ENCODE measurements around the gene MORN2.
A peak's percentile ranks its signal among the peaks of the same experiment; 100 is the strongest.

MORN2 gene

DNA sequence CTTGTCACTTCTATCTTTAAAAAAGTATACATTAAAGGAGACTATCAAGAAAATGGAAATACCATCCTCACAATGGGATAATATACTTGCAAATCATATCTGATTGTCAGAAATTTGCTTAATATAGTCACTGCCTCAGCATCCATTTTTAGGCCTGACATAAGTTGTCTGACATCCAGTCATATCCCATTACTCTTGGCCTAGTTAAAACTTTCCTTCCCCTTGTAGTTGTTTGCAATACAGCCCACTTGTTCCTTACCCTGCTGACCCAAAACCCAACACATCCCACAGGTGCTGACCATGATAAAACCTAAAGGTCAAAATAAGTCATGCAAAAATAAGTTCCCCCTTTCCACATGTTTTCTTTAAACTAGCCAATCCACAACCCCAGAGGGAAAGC, 10.3 kb downstream of the MORN2 start:
- no peak overlapping the region for H3K56ac ChIP-seq (ENCODE audit: low read length)
- no peaks in the 10 kb centered on the region for H3K36me3 ChIP-seq (ENCODE audit: control insufficient read depth, insufficient read depth, low read length)
- no peak overlapping the region for H2BK15ac ChIP-seq (replicated peaks; ENCODE audit: low read depth)
- H3K4ac ChIP-seq (ENCODE audit: low read depth, low read length): no peak overlapping the region
- no peak overlapping the region for H4K8ac ChIP-seq (ENCODE audit: low read depth, low read length)
- H3K79me2 ChIP-seq (ENCODE audit: control insufficient read depth, insufficient read depth, low read length): no peaks in the 10 kb centered on the region
- H2BK5ac ChIP-seq (ENCODE audit: low read length): no peak overlapping the region
- no peak overlapping the region for H3K4me2 ChIP-seq (ENCODE audit: low read length)
- no peak overlapping the region for H3K9ac ChIP-seq (ENCODE audit: low read length)
- H3K18ac ChIP-seq (ENCODE audit: low read length): no peak overlapping the region
- H3K23ac ChIP-seq (ENCODE audit: low read length): no peak overlapping the region
- no peaks in the 10 kb centered on the region for H3K27me3 ChIP-seq (ENCODE audit: insufficient read depth, low read length, poor library complexity)
- H3K4me1 ChIP-seq (ENCODE audit: control insufficient read depth, low read depth, low read length): no peaks in the 10 kb centered on the region
- no peak overlapping the region for H3K4me3 ChIP-seq (ENCODE audit: low read length)
- no peak overlapping the region for H2AK5ac ChIP-seq (ENCODE audit: low read length)
- H2BK120ac ChIP-seq (ENCODE audit: low read depth, low read length): no peak overlapping the region
- no peak overlapping the region for H3K27ac ChIP-seq (ENCODE audit: low read depth, low read length)
- no peaks in the 10 kb centered on the region for H3K79me1 ChIP-seq (ENCODE audit: low read length)
- no peak for DNase-seq
- no peak overlapping the region for H4K5ac ChIP-seq (ENCODE audit: low read length)

DNA sequence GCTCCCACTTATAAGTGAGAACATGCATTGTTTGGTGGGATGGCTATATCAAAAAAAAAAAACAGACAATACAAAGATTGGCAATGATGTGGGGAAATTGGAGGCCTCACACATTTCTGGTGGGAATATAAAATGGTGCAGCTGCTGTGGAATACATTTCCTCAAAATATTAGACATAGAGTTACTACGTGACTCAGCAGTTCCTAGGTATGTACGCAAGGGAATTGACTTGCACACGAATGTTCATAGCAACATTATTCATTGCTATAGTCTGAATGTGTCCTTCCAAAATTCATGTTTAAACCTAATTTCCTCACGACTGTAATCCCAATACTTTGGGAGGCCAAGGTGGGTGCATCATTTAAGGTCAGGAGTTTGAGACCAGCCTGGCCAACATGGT, 11.6 kb downstream of the MORN2 start:
- Histone ChIP-seq H4K5ac (ENCODE audit: low read length) (no peak overlapping the region), H4K8ac (ENCODE audit: low read depth, low read length) (no peak overlapping the region), H2BK15ac (replicated peaks; ENCODE audit: low read depth) (no peak overlapping the region), H3K79me1 (ENCODE audit: low read length) (no peaks in the 10 kb centered on the region), H3K27me3 (ENCODE audit: insufficient read depth, low read length, poor library complexity) (no peaks in the 10 kb centered on the region), H3K4ac (ENCODE audit: low read depth, low read length) (no peak overlapping the region), H3K36me3 (ENCODE audit: control insufficient read depth, insufficient read depth, low read length) (no peaks in the 10 kb centered on the region), H3K18ac (ENCODE audit: low read length) (no peak overlapping the region), H3K4me3 (ENCODE audit: low read length) (no peak overlapping the region), H3K4me1 (ENCODE audit: control insufficient read depth, low read depth, low read length) (no peaks in the 10 kb centered on the region), H3K79me2 (ENCODE audit: control insufficient read depth, insufficient read depth, low read length) (no peaks in the 10 kb centered on the region), H3K27ac (ENCODE audit: low read depth, low read length) (no peak overlapping the region), H3K23ac (ENCODE audit: low read length) (no peak overlapping the region), H2AK5ac (ENCODE audit: low read length) (no peak overlapping the region), H2BK5ac (ENCODE audit: low read length) (no peak overlapping the region), H2BK120ac (ENCODE audit: low read depth, low read length) (no peak overlapping the region), H3K4me2 (ENCODE audit: low read length) (no peak overlapping the region), H3K9ac (ENCODE audit: low read length) (no peak overlapping the region), H3K56ac (ENCODE audit: low read length) (no peak overlapping the region)
- DNase-seq: no peak
- WGBS (ENCODE audit: extremely low coverage, insufficient coverage, low lambda C conversion rate): no CpG with 5 or more reads among the region's 4 CpGs

DNA sequence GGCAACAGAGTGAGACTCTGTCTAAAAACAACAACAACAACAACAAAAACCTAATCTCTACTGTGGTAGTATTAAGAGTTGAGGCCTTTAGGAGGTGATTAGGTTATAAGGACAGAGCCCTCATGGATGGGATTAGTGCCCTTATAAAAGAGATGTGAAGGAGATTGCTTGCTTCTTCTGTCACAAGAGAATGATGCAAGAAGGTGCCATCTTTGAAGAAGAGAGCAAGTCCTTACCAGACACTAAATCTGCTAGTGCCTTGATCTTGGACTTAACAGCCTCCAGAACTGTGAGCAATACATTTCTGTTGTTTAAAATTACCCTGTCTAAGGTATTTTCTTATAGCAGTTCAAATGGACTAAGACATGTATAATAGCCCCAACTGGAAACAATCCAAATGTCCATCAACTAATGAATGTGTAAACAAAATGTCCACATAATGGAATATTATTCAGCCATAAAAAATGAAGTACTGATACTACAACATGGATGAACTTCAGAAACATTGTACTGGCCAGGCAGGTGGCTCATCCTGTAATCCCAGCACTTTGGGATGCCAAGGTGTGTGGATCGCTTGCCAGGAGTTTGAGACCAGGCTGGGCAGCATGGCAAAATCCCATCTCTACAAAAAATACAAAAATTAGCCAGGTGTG, 12.3 kb downstream of the MORN2 start:
- no peak overlapping the region for H3K9ac ChIP-seq (ENCODE audit: low read length)
- H3K27me3 ChIP-seq (ENCODE audit: insufficient read depth, low read length, poor library complexity): no peaks in the 10 kb centered on the region
- H3K36me3 ChIP-seq (ENCODE audit: control insufficient read depth, insufficient read depth, low read length): no peaks in the 10 kb centered on the region
- no peaks in the 10 kb centered on the region for H3K79me2 ChIP-seq (ENCODE audit: control insufficient read depth, insufficient read depth, low read length)
- no peak overlapping the region for H3K4me2 ChIP-seq (ENCODE audit: low read length)
- H3K56ac ChIP-seq (ENCODE audit: low read length): no peak overlapping the region
- no peak overlapping the region for H2BK120ac ChIP-seq (ENCODE audit: low read depth, low read length)
- no peaks in the 10 kb centered on the region for H3K4me1 ChIP-seq (ENCODE audit: control insufficient read depth, low read depth, low read length)
- no peak overlapping the region for H2BK15ac ChIP-seq (replicated peaks; ENCODE audit: low read depth)
- H3K4ac ChIP-seq (ENCODE audit: low read depth, low read length): no peak overlapping the region
- DNase-seq: no peak
- no peak overlapping the region for H3K27ac ChIP-seq (ENCODE audit: low read depth, low read length)
- no peak overlapping the region for H4K5ac ChIP-seq (ENCODE audit: low read length)
- H2AK5ac ChIP-seq (ENCODE audit: low read length): no peak overlapping the region
- no peaks in the 10 kb centered on the region for H3K79me1 ChIP-seq (ENCODE audit: low read length)
- H3K23ac ChIP-seq (ENCODE audit: low read length): no peak overlapping the region
- no peak overlapping the region for H4K8ac ChIP-seq (ENCODE audit: low read depth, low read length)
- no CpG with 5 or more reads among the region's 1 CpG for WGBS (ENCODE audit: extremely low coverage, insufficient coverage, low lambda C conversion rate)
- no peak overlapping the region for H3K4me3 ChIP-seq (ENCODE audit: low read length)
- H2BK5ac ChIP-seq (ENCODE audit: low read length): no peak overlapping the region
- no peak overlapping the region for H3K18ac ChIP-seq (ENCODE audit: low read length)

- Histone ChIP-seq H3K9ac (ENCODE audit: low read length) (no peak overlapping the region), H3K27me3 (ENCODE audit: insufficient read depth, low read length, poor library complexity) (no peaks in the 10 kb centered on the region), H3K56ac (ENCODE audit: low read length) (no peak overlapping the region), H2BK15ac (replicated peaks; ENCODE audit: low read depth) (no peak overlapping the region), H3K4me1 (ENCODE audit: control insufficient read depth, low read depth, low read length) (no peaks in the 10 kb centered on the region), H2BK120ac (ENCODE audit: low read depth, low read length) (no peak overlapping the region), H3K18ac (ENCODE audit: low read length) (no peak overlapping the region), H2AK5ac (ENCODE audit: low read length) (no peak overlapping the region), H2BK5ac (ENCODE audit: low read length) (no peak overlapping the region), H4K8ac (ENCODE audit: low read depth, low read length) (no peak overlapping the region), H3K4ac (ENCODE audit: low read depth, low read length) (no peak overlapping the region), H3K4me2 (ENCODE audit: low read length) (no peak overlapping the region), H3K79me1 (ENCODE audit: low read length) (no peaks in the 10 kb centered on the region), H4K5ac (ENCODE audit: low read length) (no peak overlapping the region), H3K27ac (ENCODE audit: low read depth, low read length) (no peak overlapping the region), H3K79me2 (ENCODE audit: control insufficient read depth, insufficient read depth, low read length) (no peaks in the 10 kb centered on the region), H3K4me3 (ENCODE audit: low read length) (no peak overlapping the region), H3K36me3 (ENCODE audit: control insufficient read depth, insufficient read depth, low read length) (no peaks in the 10 kb centered on the region), H3K23ac (ENCODE audit: low read length) (no peak overlapping the region)
- no peak for DNase-seq
Observed at GRCh38 chr2:38889045-38889444, 13.3 kb downstream of the MORN2 start.

DNA sequence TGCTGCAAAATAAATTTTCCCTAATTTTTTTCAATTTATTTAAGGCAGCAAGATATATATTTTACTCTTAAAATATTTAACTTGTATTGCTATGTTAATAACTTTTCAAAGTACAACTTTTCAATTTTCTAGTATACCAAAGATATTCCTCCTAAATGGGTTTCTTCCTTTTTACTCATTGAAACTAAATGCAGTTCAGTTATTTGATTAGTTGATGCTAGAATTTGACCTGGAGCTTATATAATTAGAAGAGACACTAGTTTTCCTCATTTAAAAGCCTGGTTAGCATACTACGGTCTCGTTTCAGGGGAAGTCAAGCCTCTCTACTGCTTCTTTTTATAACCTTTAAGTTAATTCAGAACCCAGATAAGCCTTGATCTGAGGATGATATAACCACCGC, 13.8 kb downstream of the MORN2 start, which contains the start of gene ARHGEF33:
TSS of gene ARHGEF33 (plus strand) at position 301 of the 400 bp plus-strand sequence. CDS start 29,573 bp downstream, outside the sequence.
- H3K27ac ChIP-seq (ENCODE audit: low read depth, low read length): no peak within 1 kb of the TSS
- no peak within 1 kb of the TSS for H2AK5ac ChIP-seq (ENCODE audit: low read length)
- H4K8ac ChIP-seq (ENCODE audit: low read depth, low read length): no peak within 1 kb of the TSS
- H3K36me3 ChIP-seq (ENCODE audit: control insufficient read depth, insufficient read depth, low read length): no peaks in the 10 kb centered on the region
- no peak within 1 kb of the TSS for H2BK5ac ChIP-seq (ENCODE audit: low read length)
- H3K4me1 ChIP-seq (ENCODE audit: control insufficient read depth, low read depth, low read length): no peaks in the 10 kb centered on the region
- H2BK15ac ChIP-seq (replicated peaks; ENCODE audit: low read depth): no peak within 1 kb of the TSS
- no peaks in the 10 kb centered on the region for H3K79me1 ChIP-seq (ENCODE audit: low read length)
- H2BK120ac ChIP-seq (ENCODE audit: low read depth, low read length): no peak within 1 kb of the TSS
- H4K5ac ChIP-seq (ENCODE audit: low read length): no peak within 1 kb of the TSS
- WGBS (ENCODE audit: extremely low coverage, insufficient coverage, low lambda C conversion rate): no CpG with 5 or more reads among the region's 3 CpGs
- H3K18ac ChIP-seq (ENCODE audit: low read length): no peak within 1 kb of the TSS
- H3K4me3 ChIP-seq (ENCODE audit: low read length): no peak within 1 kb of the TSS
- DNase-seq: no peak
- no peak within 1 kb of the TSS for H3K9ac ChIP-seq (ENCODE audit: low read length)
- no peaks in the 10 kb centered on the region for H3K27me3 ChIP-seq (ENCODE audit: insufficient read depth, low read length, poor library complexity)
- H3K4ac ChIP-seq (ENCODE audit: low read depth, low read length): no peak within 1 kb of the TSS
- H3K56ac ChIP-seq (ENCODE audit: low read length): no peak within 1 kb of the TSS
- no peak within 1 kb of the TSS for H3K4me2 ChIP-seq (ENCODE audit: low read length)
- no peak within 1 kb of the TSS for H3K23ac ChIP-seq (ENCODE audit: low read length)
- no peaks in the 10 kb centered on the region for H3K79me2 ChIP-seq (ENCODE audit: control insufficient read depth, insufficient read depth, low read length)

DNA sequence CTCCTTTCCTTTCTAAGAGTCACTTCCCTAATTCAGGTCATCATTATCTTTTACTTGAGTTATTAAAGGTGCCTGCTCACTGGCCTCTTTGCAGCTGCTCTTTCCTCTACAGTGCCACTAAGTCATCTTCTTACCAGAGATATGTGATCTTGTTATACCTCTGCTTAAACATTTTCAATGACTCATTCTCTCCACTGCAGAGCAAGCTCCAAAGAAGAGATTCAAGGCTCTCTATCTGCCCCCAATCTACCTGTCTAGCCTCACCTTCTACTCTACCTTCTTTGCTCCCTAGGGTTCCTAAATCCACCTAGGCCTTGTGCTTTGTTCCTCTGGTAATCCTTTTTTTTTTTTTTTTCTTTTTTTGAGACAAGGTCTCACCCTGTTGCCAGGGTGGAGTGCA, 17.0 kb downstream of the MORN2 start:
- H3K36me3 ChIP-seq (ENCODE audit: control insufficient read depth, insufficient read depth, low read length): no peaks in the 10 kb centered on the region
- H3K18ac ChIP-seq (ENCODE audit: low read length): no peak overlapping the region
- H3K4ac ChIP-seq (ENCODE audit: low read depth, low read length): no peak overlapping the region
- DNase-seq: peak; percentile 13
- no peak overlapping the region for H3K9ac ChIP-seq (ENCODE audit: low read length)
- H2BK120ac ChIP-seq (ENCODE audit: low read depth, low read length): no peak overlapping the region
- no peak overlapping the region for H4K5ac ChIP-seq (ENCODE audit: low read length)
- no peak overlapping the region for H3K56ac ChIP-seq (ENCODE audit: low read length)
- H2BK5ac ChIP-seq (ENCODE audit: low read length): no peak overlapping the region
- no peak overlapping the region for H3K27ac ChIP-seq (ENCODE audit: low read depth, low read length)
- H3K4me1 ChIP-seq (ENCODE audit: control insufficient read depth, low read depth, low read length): no peaks in the 10 kb centered on the region
- no peak overlapping the region for H3K4me2 ChIP-seq (ENCODE audit: low read length)
- H2AK5ac ChIP-seq (ENCODE audit: low read length): no peak overlapping the region
- H4K8ac ChIP-seq (ENCODE audit: low read depth, low read length): no peak overlapping the region
- H2BK15ac ChIP-seq (replicated peaks; ENCODE audit: low read depth): no peak overlapping the region
- H3K79me2 ChIP-seq (ENCODE audit: control insufficient read depth, insufficient read depth, low read length): no peaks in the 10 kb centered on the region
- H3K23ac ChIP-seq (ENCODE audit: low read length): no peak overlapping the region
- H3K27me3 ChIP-seq (ENCODE audit: insufficient read depth, low read length, poor library complexity): no peaks in the 10 kb centered on the region
- no peak overlapping the region for H3K4me3 ChIP-seq (ENCODE audit: low read length)
- no peaks in the 10 kb centered on the region for H3K79me1 ChIP-seq (ENCODE audit: low read length)
